GM19328 (cell line): ENCODE data around the gene PLIN4.
"Not testable (repeated sequence)": the region's sequence is repeated elsewhere in the genome, so short reads cannot be mapped to it uniquely, and the experiment has no call there.

Experiments used
- ATAC-seq: cut with Tn5 transposase; IDR thresholded peaks from one replicate; pipeline ENCODE4 v1.9.1; 2021; ENCODE audit warnings: mild to moderate bottlenecking, moderate library complexity; ENCODE audit not compliant: unreplicated experiment

Gene PLIN4

DNA sequence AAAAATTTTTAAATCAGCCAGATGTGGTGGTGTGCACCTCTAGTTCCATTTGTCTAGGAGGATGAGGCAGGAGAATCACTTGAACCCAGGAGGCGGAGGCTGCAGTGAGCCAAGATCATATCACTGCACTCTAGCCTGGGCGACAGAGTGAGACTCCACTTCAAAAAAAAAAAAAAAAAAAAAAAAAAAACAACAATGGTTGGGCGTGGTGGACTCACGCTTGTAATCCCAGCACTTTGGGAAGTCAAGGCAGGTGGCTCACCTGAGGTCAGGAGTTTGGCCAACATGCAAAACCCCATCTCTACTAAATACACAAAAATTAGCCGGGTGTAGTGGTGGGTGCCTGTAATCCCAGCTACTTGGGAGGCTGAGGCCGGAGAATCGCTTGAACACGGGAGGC, 9.1 kb upstream of the PLIN4 start:
- not testable (repeated sequence) for ATAC-seq

GRCh38 chr19:4525563-4526002, 7.3 kb upstream of the PLIN4 start:
- no peak for ATAC-seq

DNA sequence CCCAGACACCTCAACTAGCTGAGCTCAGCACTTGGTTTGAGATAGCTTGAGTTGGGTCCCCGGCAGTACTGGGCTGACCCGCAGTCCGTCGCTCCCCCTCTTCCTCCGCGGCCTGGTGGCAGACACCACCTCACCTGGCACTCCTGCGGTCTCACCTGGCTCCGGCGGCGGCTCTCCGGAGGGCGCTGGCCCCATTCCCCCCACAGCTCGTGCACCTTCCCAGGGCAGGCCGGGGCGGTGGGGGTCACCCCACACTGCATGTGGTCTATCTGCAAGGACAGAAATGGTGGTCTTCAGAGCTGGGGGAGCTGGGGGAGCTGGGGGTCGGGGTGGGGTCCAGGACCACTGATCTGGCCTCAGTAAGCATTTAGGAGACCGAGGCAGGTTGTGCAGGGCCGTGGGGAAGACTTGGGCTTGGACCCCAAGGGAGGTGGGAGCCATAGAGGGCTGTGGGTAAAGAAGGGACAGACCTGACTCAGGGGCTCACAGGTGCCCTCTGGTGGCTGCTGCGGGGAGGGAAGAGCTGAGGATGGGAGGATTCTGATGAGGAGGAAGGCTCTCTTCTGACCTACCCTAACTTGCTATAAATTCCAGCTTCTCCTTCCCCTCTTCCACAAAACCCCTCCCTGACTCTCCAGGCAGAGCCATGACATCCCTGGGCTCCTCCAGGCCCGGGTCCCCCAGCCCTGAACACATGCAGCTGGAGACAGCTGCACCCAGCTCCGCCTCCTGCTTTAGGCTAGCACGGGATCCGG, 6.7 kb upstream of the PLIN4 start:
- ATAC-seq = no peak

GRCh38 chr19:4523306-4524110, 5.2 kb upstream of the PLIN4 start:
- ATAC-seq = no peak

DNA sequence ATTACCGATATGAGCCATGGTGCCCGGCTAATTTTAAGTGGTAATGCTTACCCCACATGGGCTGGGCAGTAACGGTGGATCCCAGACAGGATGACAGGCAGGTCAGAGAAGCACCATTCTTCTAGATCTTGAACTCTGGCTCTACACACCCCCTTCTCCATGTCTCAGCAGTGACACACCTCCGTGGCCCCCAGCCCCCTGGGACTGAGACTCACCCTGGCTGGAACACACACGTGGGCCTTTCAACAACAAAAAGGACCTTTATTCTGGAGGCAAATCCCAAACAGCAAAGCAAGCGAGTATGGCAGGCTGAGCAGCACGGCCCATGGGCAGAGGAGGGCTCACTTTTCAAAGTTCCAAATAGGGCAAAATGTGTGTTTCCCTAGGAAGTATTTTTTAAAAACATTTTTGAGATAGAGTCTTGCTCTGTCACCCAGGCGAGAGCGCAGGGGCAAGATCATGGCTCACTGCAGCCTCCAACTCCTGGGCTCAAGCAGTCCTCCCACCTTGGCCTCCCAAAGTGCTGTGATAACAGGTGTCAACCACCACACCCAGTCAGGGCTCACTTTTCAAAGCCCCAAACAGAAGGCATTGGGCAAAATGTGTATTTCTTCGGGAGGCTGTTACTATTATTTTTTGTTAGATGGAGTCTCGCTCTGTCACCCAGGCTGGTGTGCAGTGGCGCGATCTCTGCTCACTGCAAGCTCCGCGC, 4.2 kb upstream of the PLIN4 start:
- no peak for ATAC-seq

DNA sequence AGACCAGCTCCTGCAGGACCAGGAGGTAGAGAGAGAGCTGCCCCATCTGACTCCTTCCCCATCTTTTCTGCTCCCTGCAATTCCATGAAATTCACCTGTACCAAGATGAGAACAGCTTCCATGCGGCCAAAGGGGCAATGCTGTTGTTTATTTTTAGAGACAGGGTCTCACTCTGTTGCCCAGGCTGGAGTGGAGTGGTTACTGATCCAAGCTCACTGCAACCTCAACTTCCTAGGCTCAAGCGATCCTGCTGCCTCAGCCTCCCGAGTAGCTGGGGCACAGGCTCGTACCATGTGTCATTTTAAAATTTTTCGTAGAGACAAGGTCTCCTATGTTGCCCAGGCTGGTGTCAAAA, 3.6 kb upstream of the PLIN4 start:
- ATAC-seq = no peak

DNA sequence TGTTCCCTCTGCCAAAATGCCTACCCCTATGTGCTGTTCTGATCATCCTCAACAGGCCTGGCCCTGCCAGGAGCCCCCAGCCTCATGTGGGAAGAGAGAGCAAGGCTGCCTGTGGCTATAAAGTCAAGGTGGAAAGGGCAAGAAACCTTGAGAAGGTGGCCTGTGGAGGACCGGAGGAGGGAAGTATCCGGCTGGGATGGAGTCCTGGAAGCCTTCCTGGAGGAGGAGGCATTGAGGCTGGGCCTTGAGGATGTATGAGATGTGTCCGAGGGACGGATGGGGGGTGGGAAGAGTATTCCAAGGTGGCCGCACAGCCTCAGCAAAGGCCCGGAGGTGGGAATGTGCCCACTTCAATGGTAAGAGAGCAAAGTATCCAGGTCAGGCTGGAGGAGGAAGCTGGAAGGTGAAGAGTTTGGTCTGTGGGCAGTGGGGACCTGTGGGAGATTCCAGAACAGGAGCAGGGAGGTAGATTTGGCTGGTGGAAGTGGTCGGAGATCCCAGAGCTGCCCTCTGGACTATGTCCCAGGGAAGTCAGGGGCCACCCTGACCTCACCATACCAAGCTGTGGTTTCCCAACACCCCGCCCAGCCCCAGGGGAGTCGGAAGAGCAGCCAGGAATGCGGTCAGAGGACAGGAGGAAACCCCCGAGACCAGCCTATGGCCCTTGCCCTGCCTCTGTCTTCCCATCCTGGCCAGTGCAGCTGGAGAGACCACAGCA, 3.0 kb upstream of the PLIN4 start:
- no peak for ATAC-seq

GRCh38 chr19:4519521-4520277, 1.4 kb upstream of the PLIN4 start:
- no peak for ATAC-seq

- no peak for ATAC-seq
Observed at GRCh38 chr19:4519172-4519496, 848 bp upstream of the PLIN4 start.

GRCh38 chr19:4517451-4518057, 732 bp downstream of the PLIN4 start:
- ATAC-seq = no peak

GRCh38 chr19:4516939-4517300, 1.4 kb downstream of the PLIN4 start:
- ATAC-seq = no peak

- ATAC-seq = no peak
Observed at GRCh38 chr19:4516199-4516938, 1.9 kb downstream of the PLIN4 start.

DNA sequence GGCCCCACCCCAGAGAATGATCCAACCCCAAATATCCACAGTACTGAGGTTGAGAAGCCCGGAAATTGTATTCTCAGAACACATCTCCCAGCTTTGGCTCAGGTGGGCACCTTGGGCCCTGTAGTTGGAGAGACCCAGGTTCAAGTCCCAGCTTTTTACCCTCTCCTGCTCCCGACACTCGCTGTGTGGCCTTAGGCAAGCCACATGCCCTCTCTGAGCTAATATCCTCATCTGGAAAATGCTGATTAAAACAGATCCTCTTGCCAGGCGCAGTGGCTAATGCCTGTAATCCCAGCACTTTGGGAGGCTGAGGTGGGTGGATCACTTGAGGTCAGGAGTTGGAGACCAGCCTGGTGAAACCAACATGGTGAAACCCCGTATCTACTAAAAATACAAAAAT, 2.6 kb downstream of the PLIN4 start:
- ATAC-seq = no peak

DNA sequence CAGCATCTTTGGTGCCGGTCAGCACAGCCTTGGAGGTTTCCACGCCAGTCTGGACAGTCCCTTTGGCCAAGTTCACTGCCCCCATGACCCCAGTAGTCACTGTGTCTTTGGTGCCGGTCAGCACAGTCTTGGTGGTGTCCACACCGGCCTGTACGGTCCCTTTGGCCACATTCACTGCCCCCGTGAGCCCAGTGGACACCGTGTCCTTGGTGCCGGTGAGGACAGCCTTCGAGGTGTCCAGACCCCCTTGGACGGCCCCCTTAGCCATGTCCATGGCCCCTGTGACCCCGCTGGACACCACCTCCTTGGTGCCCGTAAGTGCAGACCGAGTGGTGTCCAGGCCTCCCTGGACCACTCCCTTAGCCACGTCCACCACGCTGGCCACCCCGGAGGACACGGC, 5.0 kb downstream of the PLIN4 start:
- no peak for ATAC-seq

- ATAC-seq = no peak
Observed at GRCh38 chr19:4512070-4512469, 6.2 kb downstream of the PLIN4 start.

DNA sequence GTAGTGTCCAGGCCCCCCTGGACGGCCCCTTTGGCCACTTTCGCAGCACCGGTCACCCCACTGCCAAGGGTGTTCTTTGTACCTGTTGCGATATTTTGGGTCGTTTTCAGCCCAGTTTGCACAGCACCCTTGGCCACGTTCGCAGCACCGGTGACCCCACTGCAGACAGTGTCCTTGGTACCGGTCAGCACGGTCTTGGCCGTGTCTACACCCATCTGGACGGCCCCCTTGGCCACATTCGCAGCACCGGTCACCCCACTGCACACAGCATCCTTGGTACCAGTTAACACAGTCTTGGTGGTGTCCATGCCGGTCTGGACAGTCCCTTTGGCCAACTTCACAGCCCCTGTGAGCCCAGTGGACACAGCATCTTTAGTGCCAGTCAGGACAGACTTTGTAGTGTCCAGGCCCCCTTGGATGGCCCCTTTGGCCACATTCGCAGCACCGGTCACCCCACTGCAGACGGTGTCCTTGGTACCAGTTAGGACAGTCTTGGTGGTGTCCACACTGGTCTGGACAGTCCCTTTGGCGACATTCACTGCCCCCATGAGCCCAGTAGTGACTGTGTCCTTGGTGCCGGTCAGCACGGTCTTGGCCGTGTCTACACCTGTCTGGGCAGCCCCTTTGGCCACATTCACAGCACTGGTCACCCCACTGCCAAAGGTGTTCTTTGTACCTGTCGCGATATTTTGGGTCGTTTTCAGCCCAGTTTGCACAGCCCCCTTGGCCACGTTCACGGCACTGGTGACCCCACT, 6.8 kb downstream of the PLIN4 start:
- no peak for ATAC-seq

- ATAC-seq = no peak
Observed at GRCh38 chr19:4510435-4511255, 7.6 kb downstream of the PLIN4 start.

DNA sequence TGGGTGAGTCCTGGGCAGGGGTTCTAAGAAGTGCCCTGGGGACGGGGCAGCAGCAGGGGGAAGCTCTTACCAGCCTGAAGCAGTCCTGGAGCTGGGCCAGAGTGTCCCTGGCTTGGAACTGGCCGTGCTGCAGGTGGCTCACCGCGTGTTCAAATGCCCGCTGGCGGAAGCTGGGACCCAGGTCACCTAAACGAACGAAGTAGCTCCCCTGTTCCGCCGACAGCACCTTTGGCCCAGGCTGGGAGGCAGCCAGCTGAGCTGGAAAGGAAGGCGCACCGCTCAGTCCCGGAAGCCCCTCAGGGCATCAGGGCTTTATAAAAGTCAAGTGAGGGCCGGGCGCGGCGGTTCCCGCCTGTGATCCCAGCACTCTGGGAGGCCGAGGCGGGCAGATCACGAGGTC, 9.6 kb downstream of the PLIN4 start:
- ATAC-seq = no peak
